ENCODE data around the gene EFCAB6.

Gene EFCAB6

DNA sequence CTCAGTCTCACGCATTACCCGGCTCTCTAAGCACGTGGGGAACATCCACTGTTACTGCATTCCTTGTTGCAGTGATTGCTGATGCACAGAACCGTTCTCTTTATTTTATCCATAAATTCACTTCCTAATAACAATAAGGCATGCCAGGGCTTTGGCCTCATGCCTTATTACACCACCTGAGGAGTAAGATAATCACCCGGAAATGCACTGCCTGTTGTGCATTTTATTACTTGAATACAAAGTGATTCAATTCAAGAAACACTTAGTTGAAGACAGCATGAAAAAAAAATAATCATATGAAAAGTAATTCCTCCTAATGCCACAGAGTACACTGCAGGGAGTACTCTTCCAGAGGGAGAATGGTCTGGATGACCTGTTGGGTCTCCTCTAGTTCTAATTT is 19.2 kb downstream of the EFCAB6 start:
- H3K36me3 ChIP-seq (ENCODE audit: insufficient read depth, low read length), result no peaks in the 10 kb centered on the region
- H3K79me2 ChIP-seq (ENCODE audit: insufficient read depth, low read length), result no peaks in the 10 kb centered on the region
- no peak overlapping the region for H3K9ac ChIP-seq (ENCODE audit: low read depth, low read length, poor library complexity, severe bottlenecking)
- TF ChIP-seq, protein P1, sequence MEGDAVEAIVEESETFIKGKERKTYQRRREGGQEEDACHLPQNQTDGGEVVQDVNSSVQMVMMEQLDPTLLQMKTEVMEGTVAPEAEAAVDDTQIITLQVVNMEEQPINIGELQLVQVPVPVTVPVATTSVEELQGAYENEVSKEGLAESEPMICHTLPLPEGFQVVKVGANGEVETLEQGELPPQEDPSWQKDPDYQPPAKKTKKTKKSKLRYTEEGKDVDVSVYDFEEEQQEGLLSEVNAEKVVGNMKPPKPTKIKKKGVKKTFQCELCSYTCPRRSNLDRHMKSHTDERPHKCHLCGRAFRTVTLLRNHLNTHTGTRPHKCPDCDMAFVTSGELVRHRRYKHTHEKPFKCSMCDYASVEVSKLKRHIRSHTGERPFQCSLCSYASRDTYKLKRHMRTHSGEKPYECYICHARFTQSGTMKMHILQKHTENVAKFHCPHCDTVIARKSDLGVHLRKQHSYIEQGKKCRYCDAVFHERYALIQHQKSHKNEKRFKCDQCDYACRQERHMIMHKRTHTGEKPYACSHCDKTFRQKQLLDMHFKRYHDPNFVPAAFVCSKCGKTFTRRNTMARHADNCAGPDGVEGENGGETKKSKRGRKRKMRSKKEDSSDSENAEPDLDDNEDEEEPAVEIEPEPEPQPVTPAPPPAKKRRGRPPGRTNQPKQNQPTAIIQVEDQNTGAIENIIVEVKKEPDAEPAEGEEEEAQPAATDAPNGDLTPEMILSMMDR (conservative IDR thresholded peaks at IDR 0.05; ENCODE audit: low read length), result no peak
- H3K27me3 ChIP-seq (ENCODE audit: insufficient read depth, low read length, poor library complexity, severe bottlenecking), result no peaks in the 10 kb centered on the region
- no peak overlapping the region for H2AFZ ChIP-seq (ENCODE audit: low read length)
- no peaks in the 10 kb centered on the region for H3K9me2 ChIP-seq (replicated peaks; ENCODE audit: low read depth, low read length)
- H3K4me1 ChIP-seq (ENCODE audit: insufficient read depth, low read length, poor library complexity, severe bottlenecking), result no peaks in the 10 kb centered on the region
- H3K4me2 ChIP-seq (ENCODE audit: low read depth, low read length, poor library complexity, severe bottlenecking), result no peak overlapping the region
- H3K9me3 ChIP-seq (ENCODE audit: insufficient read depth, low read depth, low read length), result no peaks in the 10 kb centered on the region
- no peak overlapping the region for H3K4me3 ChIP-seq (ENCODE audit: low read length, poor library complexity, severe bottlenecking)
- H4K20me1 ChIP-seq (ENCODE audit: insufficient read depth, low read length, poor library complexity, severe bottlenecking), result no peaks in the 10 kb centered on the region
- no peaks in the 10 kb centered on the region for H3F3A ChIP-seq (ENCODE audit: low read depth)

DNA sequence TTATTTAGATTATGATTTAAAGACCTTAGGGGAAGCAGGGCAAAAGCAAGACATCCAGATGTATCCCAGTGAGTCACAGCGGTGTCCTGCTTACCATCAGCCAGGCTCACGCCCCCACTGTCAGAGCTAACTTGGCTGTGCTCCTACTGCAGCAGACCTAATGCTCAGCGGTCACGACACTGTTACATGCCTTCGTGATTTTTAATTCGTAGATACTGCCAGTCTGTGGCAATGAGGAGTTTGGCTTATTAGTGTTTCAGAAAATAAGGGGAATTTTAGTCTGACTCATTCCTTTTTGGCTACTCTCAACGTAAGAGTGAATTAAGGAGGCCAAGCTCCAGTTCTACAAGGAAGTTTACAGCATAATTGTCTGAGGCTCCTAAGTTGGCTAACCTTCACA is 22.7 kb downstream of the EFCAB6 start:
- Histone ChIP-seq H3K79me2 (ENCODE audit: insufficient read depth, low read length) (no peaks in the 10 kb centered on the region), H3F3A (ENCODE audit: low read depth) (no peaks in the 10 kb centered on the region), H3K36me3 (ENCODE audit: insufficient read depth, low read length) (no peaks in the 10 kb centered on the region), H2AFZ (ENCODE audit: low read length) (no peak overlapping the region), H3K27me3 (ENCODE audit: insufficient read depth, low read length, poor library complexity, severe bottlenecking) (no peaks in the 10 kb centered on the region), H3K9ac (ENCODE audit: low read depth, low read length, poor library complexity, severe bottlenecking) (no peak overlapping the region), H3K4me1 (ENCODE audit: insufficient read depth, low read length, poor library complexity, severe bottlenecking) (no peaks in the 10 kb centered on the region), H3K9me3 (ENCODE audit: insufficient read depth, low read depth, low read length) (no peaks in the 10 kb centered on the region), H3K9me2 (replicated peaks; ENCODE audit: low read depth, low read length) (no peaks in the 10 kb centered on the region), H4K20me1 (ENCODE audit: insufficient read depth, low read length, poor library complexity, severe bottlenecking) (no peaks in the 10 kb centered on the region), H3K4me3 (ENCODE audit: low read length, poor library complexity, severe bottlenecking) (no peak overlapping the region), H3K4me2 (ENCODE audit: low read depth, low read length, poor library complexity, severe bottlenecking) (no peak overlapping the region)
- TF ChIP-seq, protein P1 (conservative IDR thresholded peaks at IDR 0.05; ENCODE audit: low read length), result no peak
- no peak for TF ChIP-seq EZH2phosphoT487 (IDR thresholded peaks at IDR 0.05; ENCODE audit: borderline replicate concordance)

DNA sequence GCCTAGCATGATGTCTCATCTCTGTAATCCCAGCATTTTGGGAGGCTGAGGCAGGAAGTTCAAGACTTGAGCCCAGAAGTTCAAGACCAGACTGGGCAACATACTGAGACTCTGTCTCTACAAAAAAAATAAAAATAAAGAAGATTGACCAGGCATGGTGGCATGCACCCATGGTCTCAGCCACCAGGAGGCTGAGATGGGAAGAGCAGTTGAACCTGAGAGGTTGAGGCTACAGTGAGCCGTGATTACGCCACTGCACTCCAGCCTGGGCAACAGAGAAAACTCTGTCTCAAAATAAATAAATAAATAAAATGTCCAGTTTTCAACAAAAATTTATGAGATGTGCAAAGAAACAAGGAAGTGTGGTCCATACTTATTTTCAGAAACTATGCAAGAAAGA is 28.3 kb downstream of the EFCAB6 start:
- Histone ChIP-seq H3K79me2 (ENCODE audit: insufficient read depth, low read length) (no peaks in the 10 kb centered on the region), H3K4me3 (ENCODE audit: low read length, poor library complexity, severe bottlenecking) (no peak overlapping the region), H3K4me1 (ENCODE audit: insufficient read depth, low read length, poor library complexity, severe bottlenecking) (no peaks in the 10 kb centered on the region), H3K27me3 (ENCODE audit: insufficient read depth, low read length, poor library complexity, severe bottlenecking) (no peaks in the 10 kb centered on the region), H3K9me3 (ENCODE audit: insufficient read depth, low read depth, low read length) (no peaks in the 10 kb centered on the region), H3K4me2 (ENCODE audit: low read depth, low read length, poor library complexity, severe bottlenecking) (no peak overlapping the region), H3F3A (ENCODE audit: low read depth) (no peaks in the 10 kb centered on the region), H3K9me2 (replicated peaks; ENCODE audit: low read depth, low read length) (no peaks in the 10 kb centered on the region), H4K20me1 (ENCODE audit: insufficient read depth, low read length, poor library complexity, severe bottlenecking) (no peaks in the 10 kb centered on the region), H3K36me3 (ENCODE audit: insufficient read depth, low read length) (no peaks in the 10 kb centered on the region), H2AFZ (ENCODE audit: low read length) (no peak overlapping the region), H3K9ac (ENCODE audit: low read depth, low read length, poor library complexity, severe bottlenecking) (no peak overlapping the region)
- TF ChIP-seq EZH2phosphoT487 (IDR thresholded peaks at IDR 0.05; ENCODE audit: borderline replicate concordance), result no peak
- TF ChIP-seq, protein P1 (conservative IDR thresholded peaks at IDR 0.05; ENCODE audit: low read length), result no peak; the same call in 1 of the 2 replicates
